ENCODE results near the gene GAN. TPM values are rescaled to one million over a fixed set of nuclear protein-coding genes. Genes with fewer than 3 reads are reported as not detected.

Gene GAN
- total RNA-seq, 1 experiment from 2014 or later: 22.0 TPM

GRCh38 chr16:81360135-81360534 lies 45.4 kb downstream of the GAN start:
- BruUV-seq (replicated peaks): no TSS peak
- intact Hi-C loops (cut with micrococcal nuclease; ENCODE audit: unreplicated experiment): loop anchor here (10.0 kb wide), 1 partner anchor 95 kb away; no protein-coding TSS in a partner anchor
- Mint-ChIP-seq H3K27ac (ENCODE audit: unreplicated experiment) (no peak overlapping the region), H3K9me3 (ENCODE audit: low read depth, unreplicated experiment) (peaks cover 3% of the 10 kb centered on the region), H3K36me3 (ENCODE audit: insufficient read depth, unreplicated experiment) (peaks cover 16% of the 10 kb centered on the region), H3K27me3 (ENCODE audit: unreplicated experiment) (no peaks in the 10 kb centered on the region), H3K4me1 (ENCODE audit: low read depth, unreplicated experiment) (no peaks in the 10 kb centered on the region), H3K4me3 (ENCODE audit: low read depth, unreplicated experiment) (no peak overlapping the region)
- TF ChIP-seq, protein P1, sequence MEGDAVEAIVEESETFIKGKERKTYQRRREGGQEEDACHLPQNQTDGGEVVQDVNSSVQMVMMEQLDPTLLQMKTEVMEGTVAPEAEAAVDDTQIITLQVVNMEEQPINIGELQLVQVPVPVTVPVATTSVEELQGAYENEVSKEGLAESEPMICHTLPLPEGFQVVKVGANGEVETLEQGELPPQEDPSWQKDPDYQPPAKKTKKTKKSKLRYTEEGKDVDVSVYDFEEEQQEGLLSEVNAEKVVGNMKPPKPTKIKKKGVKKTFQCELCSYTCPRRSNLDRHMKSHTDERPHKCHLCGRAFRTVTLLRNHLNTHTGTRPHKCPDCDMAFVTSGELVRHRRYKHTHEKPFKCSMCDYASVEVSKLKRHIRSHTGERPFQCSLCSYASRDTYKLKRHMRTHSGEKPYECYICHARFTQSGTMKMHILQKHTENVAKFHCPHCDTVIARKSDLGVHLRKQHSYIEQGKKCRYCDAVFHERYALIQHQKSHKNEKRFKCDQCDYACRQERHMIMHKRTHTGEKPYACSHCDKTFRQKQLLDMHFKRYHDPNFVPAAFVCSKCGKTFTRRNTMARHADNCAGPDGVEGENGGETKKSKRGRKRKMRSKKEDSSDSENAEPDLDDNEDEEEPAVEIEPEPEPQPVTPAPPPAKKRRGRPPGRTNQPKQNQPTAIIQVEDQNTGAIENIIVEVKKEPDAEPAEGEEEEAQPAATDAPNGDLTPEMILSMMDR (IDR thresholded peaks at IDR 0.05; ENCODE audit: unreplicated experiment): no peak
- no peak for DNase-seq
- CTCF ChIA-PET: no interaction called here

DNA sequence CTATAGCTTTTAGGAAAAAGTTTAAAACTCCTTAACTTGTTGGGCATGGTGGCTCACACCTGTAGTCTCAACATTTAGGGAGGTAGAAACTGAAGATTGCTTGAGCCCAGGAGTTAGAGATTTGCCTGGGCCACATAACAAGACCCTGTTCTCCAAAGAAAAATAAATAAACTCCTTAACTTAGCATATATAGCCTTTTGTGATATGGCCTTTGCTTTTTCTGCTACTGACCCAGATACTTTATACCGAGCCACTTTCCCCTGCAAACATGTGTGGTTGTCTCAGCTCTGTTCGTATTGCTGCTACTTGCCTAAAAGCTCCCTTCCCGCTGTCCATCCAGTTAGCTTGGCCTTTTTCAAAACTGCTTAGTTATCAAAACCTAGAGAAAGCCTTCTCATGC lies 51.0 kb downstream of the GAN start:
- TF ChIP-seq, protein P1 (IDR thresholded peaks at IDR 0.05; ENCODE audit: unreplicated experiment): no peak
- no TSS peak for BruUV-seq (replicated peaks)
- Mint-ChIP-seq H3K4me3 (ENCODE audit: low read depth, unreplicated experiment) (no peak overlapping the region), H3K27ac (ENCODE audit: unreplicated experiment) (peak overlapping the region; percentile 6), H3K4me1 (ENCODE audit: low read depth, unreplicated experiment) (no peaks in the 10 kb centered on the region), H3K36me3 (ENCODE audit: insufficient read depth, unreplicated experiment) (peaks cover 16% of the 10 kb centered on the region), H3K9me3 (ENCODE audit: low read depth, unreplicated experiment) (no peaks in the 10 kb centered on the region), H3K27me3 (ENCODE audit: unreplicated experiment) (no peaks in the 10 kb centered on the region)
- intact Hi-C loops (cut with micrococcal nuclease; ENCODE audit: unreplicated experiment): loop anchor here (1.0 to 10.0 kb wide), 5 partner anchors 101 to 521 kb away; no protein-coding TSS in a partner anchor
- CTCF ChIA-PET: interaction anchor here (0.5 to 0.9 kb wide), 3 partner anchors 283 to 390 kb away, joined by 3 read pairs; no protein-coding TSS in a partner anchor
- DNase-seq: no peak

GRCh38 chr16:81366316-81366932 lies 51.7 kb downstream of the GAN start:
- no peaks in the 10 kb centered on the region for H3K27me3 Mint-ChIP-seq (ENCODE audit: unreplicated experiment)
- peak; percentile 36 for DNase-seq
- intact Hi-C loops (cut with micrococcal nuclease; ENCODE audit: unreplicated experiment): loop anchor here (1.0 to 10.0 kb wide), 5 partner anchors 102 to 520 kb away; no protein-coding TSS in a partner anchor
- H3K27ac Mint-ChIP-seq (ENCODE audit: unreplicated experiment): no peak overlapping the region
- CTCF ChIA-PET: interaction anchor here (0.6 to 0.9 kb wide), 2 partner anchors 371 to 389 kb away, joined by 3 read pairs; no protein-coding TSS in a partner anchor
- TF ChIP-seq, protein P1 (IDR thresholded peaks at IDR 0.05; ENCODE audit: unreplicated experiment): peak; percentile 63
- BruUV-seq (replicated peaks): no TSS peak
- H3K9me3 Mint-ChIP-seq (ENCODE audit: low read depth, unreplicated experiment): no peaks in the 10 kb centered on the region
- peaks cover 16% of the 10 kb centered on the region for H3K36me3 Mint-ChIP-seq (ENCODE audit: insufficient read depth, unreplicated experiment)
- no peaks in the 10 kb centered on the region for H3K4me1 Mint-ChIP-seq (ENCODE audit: low read depth, unreplicated experiment)
- H3K4me3 Mint-ChIP-seq (ENCODE audit: low read depth, unreplicated experiment): no peak overlapping the region

- CTCF ChIA-PET: no interaction called here
- no peaks in the 10 kb centered on the region for H3K4me1 Mint-ChIP-seq (ENCODE audit: low read depth, unreplicated experiment)
- DNase-seq: no peak
- intact Hi-C loops (cut with micrococcal nuclease; ENCODE audit: unreplicated experiment): loop anchor here (2.0 to 10.0 kb wide), 2 partner anchors 103 to 519 kb away; no protein-coding TSS in a partner anchor
- no peak overlapping the region for H3K4me3 Mint-ChIP-seq (ENCODE audit: low read depth, unreplicated experiment)
- no peak overlapping the region for H3K27ac Mint-ChIP-seq (ENCODE audit: unreplicated experiment)
- no peaks in the 10 kb centered on the region for H3K27me3 Mint-ChIP-seq (ENCODE audit: unreplicated experiment)
- no peaks in the 10 kb centered on the region for H3K9me3 Mint-ChIP-seq (ENCODE audit: low read depth, unreplicated experiment)
- no TSS peak for BruUV-seq (replicated peaks)
- H3K36me3 Mint-ChIP-seq (ENCODE audit: insufficient read depth, unreplicated experiment): peaks cover 16% of the 10 kb centered on the region
- TF ChIP-seq, protein P1 (IDR thresholded peaks at IDR 0.05; ENCODE audit: unreplicated experiment): no peak
These were observed 53.1 kb downstream of the GAN start for GRCh38 chr16:81367821-81368220.

All from Calu3 (cell line).